ENCODE data around the gene NT5E.

DNA sequence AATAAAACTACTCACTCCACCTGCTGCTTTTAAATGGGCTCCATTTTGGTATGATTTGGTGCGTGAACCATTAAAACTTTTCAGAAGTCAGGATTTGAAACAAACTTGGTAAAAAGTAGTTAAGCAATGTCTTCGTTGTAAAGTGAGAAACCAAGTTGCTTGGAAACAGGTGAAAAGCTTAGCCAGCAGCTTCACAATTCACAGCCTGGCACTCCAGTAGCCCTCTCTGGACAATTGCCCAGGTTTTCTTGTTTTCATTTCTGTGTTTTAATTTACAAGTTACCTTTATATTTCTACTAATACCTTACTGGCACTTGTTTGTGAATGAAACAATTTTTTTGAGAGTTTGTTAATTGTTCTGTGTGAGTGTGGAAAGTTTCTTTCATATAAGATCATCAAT lies 12.8 kb downstream of the NT5E start:
- TF ChIP-seq, protein P1, sequence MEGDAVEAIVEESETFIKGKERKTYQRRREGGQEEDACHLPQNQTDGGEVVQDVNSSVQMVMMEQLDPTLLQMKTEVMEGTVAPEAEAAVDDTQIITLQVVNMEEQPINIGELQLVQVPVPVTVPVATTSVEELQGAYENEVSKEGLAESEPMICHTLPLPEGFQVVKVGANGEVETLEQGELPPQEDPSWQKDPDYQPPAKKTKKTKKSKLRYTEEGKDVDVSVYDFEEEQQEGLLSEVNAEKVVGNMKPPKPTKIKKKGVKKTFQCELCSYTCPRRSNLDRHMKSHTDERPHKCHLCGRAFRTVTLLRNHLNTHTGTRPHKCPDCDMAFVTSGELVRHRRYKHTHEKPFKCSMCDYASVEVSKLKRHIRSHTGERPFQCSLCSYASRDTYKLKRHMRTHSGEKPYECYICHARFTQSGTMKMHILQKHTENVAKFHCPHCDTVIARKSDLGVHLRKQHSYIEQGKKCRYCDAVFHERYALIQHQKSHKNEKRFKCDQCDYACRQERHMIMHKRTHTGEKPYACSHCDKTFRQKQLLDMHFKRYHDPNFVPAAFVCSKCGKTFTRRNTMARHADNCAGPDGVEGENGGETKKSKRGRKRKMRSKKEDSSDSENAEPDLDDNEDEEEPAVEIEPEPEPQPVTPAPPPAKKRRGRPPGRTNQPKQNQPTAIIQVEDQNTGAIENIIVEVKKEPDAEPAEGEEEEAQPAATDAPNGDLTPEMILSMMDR (IDR thresholded peaks at IDR 0.05), result no peak
- TF ChIP-seq POLR2A (IDR thresholded peaks at IDR 0.05), result no peak

All from esophagus squamous epithelium (tissue), 4 donors.